Neural cell (in vitro differentiated cells): ENCODE data around the gene FLT1.

Source experiments
- CTCF ChIP-seq: fragments of 450-650 bp; IDR thresholded peaks from 2 replicates; pipeline ENCODE4 v1.5.1; 2014; ENCODE audit warnings: antibody characterized with exemption, mild to moderate bottlenecking, moderate library complexity; ENCODE audit not compliant: poor library complexity, severe bottlenecking
- EZH2 ChIP-seq: fragments of 200-600, 300-800 bp; shearing (Covaris generic), sonication (generic); IDR thresholded peaks from 2 replicates; pipeline ENCODE4 v1.6.1; 2014; ENCODE audit warnings: antibody characterized with exemption, low read length, borderline replicate concordance, mild to moderate bottlenecking; ENCODE audit not compliant: insufficient read depth, poor library complexity, severe bottlenecking
- POLR2AphosphoS5 ChIP-seq: IDR thresholded peaks from 2 replicates; pipeline ENCODE4 v1.6.1; 2012
- REST ChIP-seq: IDR thresholded peaks from 2 replicates; pipeline ENCODE4 v1.6.1; 2012; ENCODE audit warnings: borderline replicate concordance

GRCh38 chr13:28474491-28475134 is 20.3 kb downstream of the FLT1 start:
- TF ChIP-seq CTCF (no peak), POLR2AphosphoS5 (no peak), EZH2 (no peak), REST (no peak)
